Measurements from ENCODE around the gene BANP.
"Not testable (repeated sequence)": the region's sequence is repeated elsewhere in the genome, so short reads cannot be mapped to it uniquely, and the experiment has no call there.

Gene BANP

DNA sequence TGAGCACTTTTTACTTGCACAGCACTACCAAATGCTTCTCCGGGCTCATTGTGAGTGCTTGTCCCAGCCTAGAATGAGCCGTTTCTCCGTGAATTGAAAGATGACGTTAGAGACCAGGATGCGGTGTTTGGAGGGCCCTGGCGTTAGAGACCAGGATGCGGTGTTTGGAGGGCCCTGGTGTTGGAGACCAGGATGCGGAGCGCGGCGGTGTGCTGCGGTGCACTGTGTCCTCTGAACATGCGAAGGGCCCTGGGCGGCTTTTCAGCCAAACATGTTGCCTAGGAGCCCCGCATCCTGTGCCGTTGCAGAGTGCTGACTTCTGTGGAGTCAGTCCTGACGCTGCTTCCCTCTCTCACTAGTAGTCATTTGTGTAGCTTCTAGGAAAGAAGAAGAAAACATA is 42.7 kb downstream of the BANP start:
- TF ChIP-seq, protein P1, sequence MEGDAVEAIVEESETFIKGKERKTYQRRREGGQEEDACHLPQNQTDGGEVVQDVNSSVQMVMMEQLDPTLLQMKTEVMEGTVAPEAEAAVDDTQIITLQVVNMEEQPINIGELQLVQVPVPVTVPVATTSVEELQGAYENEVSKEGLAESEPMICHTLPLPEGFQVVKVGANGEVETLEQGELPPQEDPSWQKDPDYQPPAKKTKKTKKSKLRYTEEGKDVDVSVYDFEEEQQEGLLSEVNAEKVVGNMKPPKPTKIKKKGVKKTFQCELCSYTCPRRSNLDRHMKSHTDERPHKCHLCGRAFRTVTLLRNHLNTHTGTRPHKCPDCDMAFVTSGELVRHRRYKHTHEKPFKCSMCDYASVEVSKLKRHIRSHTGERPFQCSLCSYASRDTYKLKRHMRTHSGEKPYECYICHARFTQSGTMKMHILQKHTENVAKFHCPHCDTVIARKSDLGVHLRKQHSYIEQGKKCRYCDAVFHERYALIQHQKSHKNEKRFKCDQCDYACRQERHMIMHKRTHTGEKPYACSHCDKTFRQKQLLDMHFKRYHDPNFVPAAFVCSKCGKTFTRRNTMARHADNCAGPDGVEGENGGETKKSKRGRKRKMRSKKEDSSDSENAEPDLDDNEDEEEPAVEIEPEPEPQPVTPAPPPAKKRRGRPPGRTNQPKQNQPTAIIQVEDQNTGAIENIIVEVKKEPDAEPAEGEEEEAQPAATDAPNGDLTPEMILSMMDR (IDR thresholded peaks at IDR 0.05; ENCODE audit: insufficient read depth, missing control alignments): no peak
- FAIRE-seq: no peak

DNA sequence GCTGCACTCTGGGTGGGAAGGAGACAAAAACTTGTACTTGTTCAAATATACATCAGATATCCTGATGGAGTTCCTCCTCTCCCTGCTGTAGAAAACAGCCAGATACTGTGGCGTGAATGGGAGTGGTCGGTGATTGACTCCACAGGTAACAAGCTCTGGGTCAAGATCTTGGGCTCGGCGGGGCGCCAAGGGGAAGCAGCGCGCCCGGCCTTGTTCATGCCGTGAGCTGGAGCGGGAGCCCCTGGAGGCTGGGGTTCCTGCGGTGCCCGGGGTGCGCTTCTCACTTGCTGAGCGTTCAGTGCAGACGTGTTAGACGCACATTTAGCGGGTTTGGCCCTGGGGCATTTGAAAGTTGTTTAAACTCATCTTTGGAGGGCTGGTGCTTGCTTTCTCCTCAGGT is 44.4 kb downstream of the BANP start:
- FAIRE-seq (no peak), DNase-seq (ENCODE audit: insufficient read length, low spot score) (no peak)
- TF ChIP-seq, protein P1 (IDR thresholded peaks at IDR 0.05; ENCODE audit: insufficient read depth, missing control alignments): no peak

More for the DNA sequence above, 42.7 kb downstream of the BANP start:
- no peak for DNase-seq (ENCODE audit: insufficient read length, low spot score)

DNA sequence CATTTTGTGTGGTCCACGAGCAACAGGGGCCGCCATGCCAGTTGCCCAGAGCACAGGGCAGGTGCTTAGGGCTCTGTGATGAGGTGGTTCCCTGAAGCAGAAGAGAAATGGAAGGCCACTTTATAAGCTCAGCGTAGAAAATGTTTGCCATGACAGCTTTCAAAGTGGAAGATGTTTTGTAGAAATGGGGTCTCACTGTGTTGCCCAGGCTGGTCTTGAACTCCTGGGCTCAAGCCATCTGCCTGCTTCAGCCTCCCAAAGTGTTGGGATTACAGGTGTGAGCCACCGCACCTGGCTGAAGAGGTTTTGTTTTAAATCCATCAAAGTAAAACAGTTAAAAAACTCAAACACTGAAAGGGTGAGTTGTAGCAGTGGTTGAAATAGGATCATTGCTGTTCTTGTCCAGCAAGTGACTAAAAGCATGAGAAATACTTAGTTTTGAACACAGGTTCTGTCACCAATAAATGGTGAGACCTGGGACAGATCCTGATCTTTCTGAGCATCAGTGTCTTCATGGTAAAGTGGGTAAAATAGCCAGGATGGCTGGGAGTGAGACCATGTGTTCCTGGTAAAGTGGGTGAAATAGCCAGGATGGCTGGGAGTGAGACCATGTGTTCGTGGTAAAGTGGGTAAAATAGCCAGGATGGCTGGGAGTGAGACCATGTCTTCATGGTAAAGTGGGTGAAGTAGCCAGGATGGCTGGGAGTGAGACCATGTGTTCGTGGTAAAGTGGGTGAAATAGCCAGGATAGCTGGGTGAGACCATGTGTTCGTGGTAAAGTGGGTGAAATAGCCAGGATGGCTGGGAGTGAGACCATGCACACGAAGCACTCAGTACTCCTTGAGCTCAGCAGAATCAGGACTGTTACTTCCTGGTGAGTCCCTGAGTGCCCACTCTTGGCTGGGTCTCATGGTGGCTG is 46.0 kb downstream of the BANP start:
- DNase-seq (ENCODE audit: insufficient read length, low spot score) (no peak), FAIRE-seq (no peak)
- TF ChIP-seq, protein P1 (IDR thresholded peaks at IDR 0.05; ENCODE audit: insufficient read depth, missing control alignments): no peak

DNA sequence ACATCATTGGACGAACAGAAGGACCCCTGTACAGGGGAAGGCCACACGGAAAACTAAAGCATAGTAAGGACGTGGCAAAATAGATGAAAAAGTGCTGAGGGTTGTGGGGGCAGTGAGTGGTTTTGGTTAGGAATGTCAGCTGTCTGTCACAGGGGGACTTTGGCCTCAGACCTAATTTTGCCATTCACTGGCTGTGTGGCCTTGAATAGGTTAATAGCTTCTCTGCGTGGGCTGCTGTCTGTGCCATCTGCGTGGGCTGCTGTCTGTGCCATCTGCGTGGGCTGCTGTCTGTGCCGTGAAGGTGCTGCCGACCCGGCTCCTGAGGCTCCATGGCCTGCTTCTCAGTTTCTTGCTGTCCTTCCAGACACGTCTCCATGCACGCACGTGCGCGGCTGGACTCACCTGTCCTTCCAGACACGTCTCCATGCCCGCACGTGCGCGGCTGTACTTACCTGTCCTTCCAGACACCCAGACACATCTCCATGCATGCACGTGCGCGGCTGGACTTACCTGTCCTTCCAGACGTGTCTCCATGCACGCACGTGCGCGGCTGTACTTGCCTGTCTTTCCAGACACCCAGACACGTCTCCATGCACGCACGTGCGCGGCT is 47.1 kb downstream of the BANP start:
- not testable (repeated sequence) for FAIRE-seq; DNase-seq (ENCODE audit: insufficient read length, low spot score)

DNA sequence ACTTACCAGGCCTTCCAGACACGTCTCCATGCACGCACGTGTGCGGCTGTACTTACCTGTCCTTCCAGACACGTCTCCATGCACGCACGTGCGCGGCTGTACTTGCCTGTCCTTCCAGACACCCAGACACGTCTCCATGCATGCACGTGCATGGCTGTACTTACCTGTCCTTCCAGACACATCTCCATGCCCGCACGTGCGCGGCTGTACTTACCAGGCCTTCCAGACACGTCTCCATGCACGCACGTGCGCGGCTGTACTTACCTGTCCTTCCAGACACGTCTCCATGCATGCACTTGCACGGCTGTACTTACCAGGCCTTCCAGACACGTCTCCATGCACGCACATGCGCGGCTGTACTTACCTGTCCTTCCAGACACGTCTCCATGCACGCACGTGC is 47.8 kb downstream of the BANP start:
- not testable (repeated sequence) for FAIRE-seq; DNase-seq (ENCODE audit: insufficient read length, low spot score)

DNA sequence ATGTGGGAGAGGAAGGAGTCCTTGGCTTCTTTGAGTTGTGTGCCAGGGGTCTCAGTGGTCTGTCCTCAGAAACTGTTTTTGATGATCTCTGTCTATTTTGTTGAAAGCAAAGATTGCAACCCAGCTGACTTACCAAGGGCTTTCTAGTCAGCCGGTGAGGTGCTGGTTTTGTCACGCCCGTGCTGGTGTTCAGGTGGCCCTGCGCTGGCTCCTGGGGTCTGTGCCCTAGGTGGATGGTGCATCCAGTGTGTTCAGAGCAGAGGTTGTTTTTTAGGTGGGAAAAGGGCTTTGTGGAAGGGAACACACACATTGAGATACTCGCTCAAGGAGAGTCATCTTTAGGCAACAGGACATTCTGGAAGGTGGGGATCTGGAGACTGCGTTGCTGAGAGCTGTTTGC is 51.0 kb downstream of the BANP start:
- TF ChIP-seq, protein P1 (IDR thresholded peaks at IDR 0.05; ENCODE audit: insufficient read depth, missing control alignments): no peak
- FAIRE-seq: no peak
- no peak for DNase-seq (ENCODE audit: insufficient read length, low spot score)

DNA sequence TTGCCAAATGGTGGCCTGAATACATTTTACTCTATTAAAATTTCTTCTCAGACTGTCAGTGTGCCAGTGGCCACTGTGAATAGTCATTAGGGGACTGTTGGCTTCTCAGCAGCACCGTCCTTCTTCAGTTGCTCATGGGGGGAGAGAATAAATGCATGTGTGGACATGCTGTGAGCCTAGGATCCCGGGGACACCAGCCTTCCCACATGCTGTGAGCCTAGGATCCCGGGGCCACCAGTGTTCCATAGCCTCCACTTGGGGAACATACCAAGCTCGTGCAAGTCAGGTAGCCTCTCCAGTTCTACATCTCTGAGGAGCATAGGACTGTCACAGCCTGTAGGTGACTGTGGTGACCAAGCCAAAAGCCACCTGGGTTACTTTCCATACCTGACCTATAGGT is 51.5 kb downstream of the BANP start:
- no peak for FAIRE-seq
- TF ChIP-seq, protein P1 (IDR thresholded peaks at IDR 0.05; ENCODE audit: insufficient read depth, missing control alignments): no peak
- no peak for DNase-seq (ENCODE audit: insufficient read length, low spot score)

DNA sequence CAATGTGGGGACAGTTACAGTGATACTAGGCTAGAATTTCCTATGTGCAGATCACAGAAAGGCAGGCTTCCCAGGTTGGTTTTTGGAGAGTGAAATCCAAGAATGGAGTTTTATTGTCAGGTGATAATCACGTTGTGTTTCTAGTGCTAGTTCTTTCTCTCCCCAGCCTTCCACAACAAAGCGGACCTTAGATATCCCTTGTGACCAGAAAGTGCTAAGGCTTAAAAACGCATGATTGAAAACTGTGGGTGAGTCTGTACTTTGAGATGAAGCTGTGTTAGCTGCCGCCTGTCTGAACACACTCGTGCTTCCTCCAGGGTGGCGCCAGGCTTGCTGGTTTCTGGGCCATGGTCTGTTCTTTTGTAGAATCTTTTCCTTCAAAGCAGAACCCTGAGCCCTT is 52.1 kb downstream of the BANP start:
- DNase-seq (ENCODE audit: insufficient read length, low spot score) (no peak), FAIRE-seq (no peak)
- TF ChIP-seq, protein P1 (IDR thresholded peaks at IDR 0.05; ENCODE audit: insufficient read depth, missing control alignments): no peak

Data from D721Med (cell line).